HepG2 (cell line): ENCODE measurements around the gene MED13L. TPM values are rescaled to one million over a fixed set of nuclear protein-coding genes. Genes with fewer than 3 reads are reported as not detected.

Experiments
- ATAC-seq: fragments of 200-7000 bp; cut with Tn5 transposase; 3 replicates; pipeline ENCODE4 v1.9.1; 2020; ENCODE audit warnings: mild to moderate bottlenecking, moderate library complexity
- BruUV-seq: library from RNA; stranded (reverse); fragments of 400-500 nt; replicated peaks from 2 replicates; lab custom pipeline; 2021; lab: Mats Ljungman, UMichigan
- CTCF ChIA-PET: fragments of 300-600 bp; formaldehyde crosslinking; extraction: SDS; loops from one replicate; lab custom pipeline; 2021; ENCODE audit warnings: low total read pairs, inconsistent platforms, low intra/inter-chr PET ratio; lab: Yijun Ruan, JAX
- POLR2A ChIA-PET: fragments of 350-600 bp; sonication (Branson Sonifier 250); formaldehyde crosslinking; loops from one replicate; lab custom pipeline; 2020; ENCODE audit warnings: antibody characterized with exemption, inconsistent platforms; lab: Yijun Ruan, JAX
- DNase-seq: peaks from one replicate; pipeline ENCODE4 v3.0.0-alpha.2; 2015; ENCODE audit warnings: low spot score
- FAIRE-seq: peaks from 3 replicates; lab custom pipeline; 2011; peaks lifted over from hg19 to GRCh38; lab: Jason Lieb, UNC
- H2AFZ ChIP-seq: one replicate; pipeline ENCODE4 v1.6.1; 2011; ENCODE audit warnings: low read length, inconsistent platforms
- H3K27ac ChIP-seq: fragments of 300-600 bp; 3 replicates; pipeline ENCODE4 v1.8.0; 2011; ENCODE audit warnings: mixed run types, mild to moderate bottlenecking, mixed read lengths, low read length, inconsistent platforms; ENCODE audit not compliant: insufficient read depth; ENCODE audit errors: extremely low read length
- H3K27me3 ChIP-seq, 2 experiments: fragments of 200-600 bp in 1 of 2; 2 replicates in 1 of 2; 3 replicates in 1 of 2; pipeline versions ENCODE4 v1.6.0 to v1.8.0; 2011; ENCODE audit warnings: low read length in 2 of 2, mild to moderate bottlenecking in 2 of 2, moderate library complexity in 2 of 2, inconsistent platforms in 1 of 2; ENCODE audit not compliant: insufficient read depth in 2 of 2, control insufficient read depth in 1 of 2
- H3K36me3 ChIP-seq, 2 experiments: fragments of 200-600 bp in 1 of 2; replicated peaks in 1 of 2; 2 replicates in 1 of 2; 3 replicates in 1 of 2; pipeline versions ENCODE4 v1.5.1 to v1.8.0; 2011; ENCODE audit warnings: low read length in 2 of 2, inconsistent platforms in 1 of 2; ENCODE audit not compliant: insufficient read depth in 2 of 2, control insufficient read depth in 1 of 2
- H3K4me1 ChIP-seq: 2 replicates; pipeline ENCODE4 v1.5.1; 2012; ENCODE audit warnings: low read length, inconsistent platforms; ENCODE audit not compliant: insufficient read depth
- H3K4me2 ChIP-seq: 2 replicates; pipeline ENCODE4 v1.6.0; 2011; ENCODE audit warnings: low read depth, low read length, inconsistent platforms
- H3K4me3 ChIP-seq, 3 experiments: fragments of 200-600 bp in 1 of 3; sonication (generic), shearing (Covaris generic) in 1 of 3; replicated peaks in 1 of 3; 2 replicates each; pipeline ENCODE4 v1.5.1; 2011 to 2016; ENCODE audit warnings: low read length in 3 of 3, inconsistent platforms in 2 of 3, low read depth in 2 of 3, mild to moderate bottlenecking in 2 of 3, control low read depth in 1 of 3, mixed read lengths in 1 of 3; ENCODE audit not compliant: insufficient read depth in 1 of 3
- H3K79me2 ChIP-seq: one replicate; pipeline ENCODE4 v1.6.1; 2011; ENCODE audit warnings: low read length, inconsistent platforms; ENCODE audit not compliant: insufficient read depth
- H3K9ac ChIP-seq: 2 replicates; pipeline ENCODE4 v1.6.0; 2011; ENCODE audit warnings: mild to moderate bottlenecking, low read depth, low read length, inconsistent platforms; ENCODE audit not compliant: insufficient read depth
- H3K9me3 ChIP-seq: 2 replicates; pipeline ENCODE4 v1.5.1; 2012; ENCODE audit warnings: mild to moderate bottlenecking, low read length
- H4K20me1 ChIP-seq: 2 replicates; pipeline ENCODE4 v1.6.0; 2011; ENCODE audit warnings: inconsistent platforms, mild to moderate bottlenecking, low read length, moderate library complexity; ENCODE audit not compliant: insufficient read depth
- KLF15 ChIP-seq: sonication (generic); formaldehyde crosslinking; IDR thresholded peaks from 2 replicates; pipeline ENCODE4 v1.8.1; 2023; ENCODE audit warnings: borderline replicate concordance, mild to moderate bottlenecking, inconsistent platforms, missing genetic modification reagents, mixed read lengths
- MIXL1 ChIP-seq: IDR thresholded peaks from 2 replicates; pipeline ENCODE4 v1.6.1; 2016
- RAD51 ChIP-seq: fragments of 450-650 bp; IDR thresholded peaks from 2 replicates; pipeline ENCODE4 v1.6.1; 2016; ENCODE audit warnings: borderline replicate concordance
- SMAD9 ChIP-seq: sonication (generic); formaldehyde crosslinking; IDR thresholded peaks from 2 replicates; pipeline ENCODE4 v1.5.1; 2020; ENCODE audit warnings: mild to moderate bottlenecking, missing genetic modification reagents
- SRSF1 ChIP-seq: fragments of 200-400 bp; formaldehyde crosslinking; optimal IDR thresholded peaks from 2 replicates; pipeline ENCODE3; 2017; ENCODE audit warnings: mild to moderate bottlenecking, low read depth, low read length, moderate library complexity
- ZNF367 ChIP-seq: sonication (generic); formaldehyde crosslinking; IDR thresholded peaks from 2 replicates; pipeline ENCODE4 v1.4.0; 2020; ENCODE audit warnings: missing genetic modification reagents, borderline replicate concordance
- ZNF446 ChIP-seq: sonication (generic); formaldehyde crosslinking; IDR thresholded peaks from 2 replicates; pipeline ENCODE4 v1.5.0; 2020; ENCODE audit warnings: mild to moderate bottlenecking, missing genetic modification reagents
- ZNF577 ChIP-seq: sonication (generic); formaldehyde crosslinking; IDR thresholded peaks from 2 replicates; pipeline ENCODE4 v1.4.0; 2020; ENCODE audit warnings: mild to moderate bottlenecking, low read depth, missing genetic modification reagents, borderline replicate concordance
- WGBS: methylation state at CpG from one replicate; pipeline ENCODE4 v1.1.6; 2017; ENCODE audit warnings: low lambda C conversion rate; 5-methylcytosine and 5-hydroxymethylcytosine counted together
- in situ Hi-C: cut with HindIII; loops from 2 replicates; pipeline ENCODE4 v1.10.0; 2017; ENCODE audit warnings: low pct_unique_long_range_greater_than_20kb; ENCODE audit not compliant: extremely low pct_ligation_motif_present
- intact Hi-C: fragments of 100-400 bp; cut with micrococcal nuclease; formaldehyde crosslinking; loops from one replicate; pipeline ENCODE4 v1.10.0; 2022; ENCODE audit not compliant: unreplicated experiment
- polyA plus RNA-seq, 8 experiments: library from polyadenylated mRNA; depleted of rRNA in 3 of 8; stranded (reverse) in 7 of 8; unstranded in 1 of 8; fragments of >200 nt; fragmentation: Illumina TruSeq in 4 of 8; extraction: Trizol in 4 of 8; gene quantifications; 2 replicates each; pipeline versions ENCODE4 v1.2.1 to v1.2.3, GENCODE V29; 2011 to 2016; ENCODE audit warnings: low read depth in 4 of 8, missing spikeins in 1 of 8, mixed read lengths in 1 of 8; ENCODE audit not compliant: insufficient read depth in 1 of 8
- total RNA-seq, 5 experiments: library from RNA; depleted of rRNA; stranded (reverse); fragments of >200 nt; fragmentation: Illumina TruSeq; extraction: Trizol; gene quantifications; 2 replicates each; pipeline ENCODE4 v1.2.3, GENCODE V29; 2016; ENCODE audit warnings: low read depth in 1 of 5
- TF ChIP-seq, protein P1 (sequence below): sonication (generic); formaldehyde crosslinking; IDR thresholded peaks from 2 replicates; pipeline ENCODE4 v1.5.0; 2020; ENCODE audit warnings: missing genetic modification reagents
- TF ChIP-seq, protein P2 (sequence below): sonication (generic); formaldehyde crosslinking; IDR thresholded peaks from 2 replicates; pipeline ENCODE4 v1.8.0; 2022; ENCODE audit warnings: mild to moderate bottlenecking, missing genetic modification reagents, borderline replicate concordance
- TF ChIP-seq, protein P3 (sequence below): sonication (generic); formaldehyde crosslinking; IDR thresholded peaks from 2 replicates; pipeline ENCODE4 v1.5.0; 2020; ENCODE audit warnings: missing genetic modification reagents
- TF ChIP-seq, protein P4 (sequence below): sonication (generic); formaldehyde crosslinking; IDR thresholded peaks from 2 replicates; pipeline ENCODE4 v1.4.0; 2020; ENCODE audit warnings: missing genetic modification reagents, mild to moderate bottlenecking, borderline replicate concordance

Gene MED13L
- total and polyA plus RNA-seq, 2 of the 13 experiments (the other 11 are each of a cell fraction or from before 2014, with no cell fraction given) = 24.8 to 38.9 TPM

DNA sequence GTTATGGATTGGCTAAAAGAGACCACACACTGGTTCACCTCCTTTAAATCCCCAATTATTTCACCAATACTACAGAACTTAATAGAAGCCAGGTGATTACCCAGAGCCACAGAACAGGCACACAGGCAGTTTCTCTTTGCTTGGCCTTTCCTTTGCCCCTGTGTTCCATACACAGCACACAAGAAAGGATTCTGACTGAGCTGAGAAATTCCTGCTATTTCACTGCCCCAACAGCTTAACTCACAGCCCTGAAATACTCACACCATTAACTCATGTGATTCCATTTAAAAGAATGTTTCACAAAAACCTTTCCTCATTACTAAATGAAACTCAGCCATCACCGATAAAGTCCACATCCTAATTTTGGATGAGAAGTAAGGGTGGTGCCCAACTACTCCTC, 133.6 kb downstream of the MED13L start:
- intact Hi-C loops (no loop called here), in situ Hi-C loops (no loop called here)
- TF ChIP-seq, protein P1, sequence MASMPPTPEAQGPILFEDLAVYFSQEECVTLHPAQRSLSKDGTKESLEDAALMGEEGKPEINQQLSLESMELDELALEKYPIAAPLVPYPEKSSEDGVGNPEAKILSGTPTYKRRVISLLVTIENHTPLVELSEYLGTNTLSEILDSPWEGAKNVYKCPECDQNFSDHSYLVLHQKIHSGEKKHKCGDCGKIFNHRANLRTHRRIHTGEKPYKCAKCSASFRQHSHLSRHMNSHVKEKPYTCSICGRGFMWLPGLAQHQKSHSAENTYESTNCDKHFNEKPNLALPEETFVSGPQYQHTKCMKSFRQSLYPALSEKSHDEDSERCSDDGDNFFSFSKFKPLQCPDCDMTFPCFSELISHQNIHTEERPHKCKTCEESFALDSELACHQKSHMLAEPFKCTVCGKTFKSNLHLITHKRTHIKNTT (CRISPR knock-in tag) = no peak
- TF ChIP-seq MIXL1 (no peak), ZNF367 (CRISPR knock-in tag) (no peak), ZNF577 (CRISPR knock-in tag) (no peak), RAD51 (no peak), SRSF1 (no peak), ZNF446 (no peak), KLF15 (no peak), SMAD9 (CRISPR knock-in tag) (no peak)
- TF ChIP-seq, protein P2, sequence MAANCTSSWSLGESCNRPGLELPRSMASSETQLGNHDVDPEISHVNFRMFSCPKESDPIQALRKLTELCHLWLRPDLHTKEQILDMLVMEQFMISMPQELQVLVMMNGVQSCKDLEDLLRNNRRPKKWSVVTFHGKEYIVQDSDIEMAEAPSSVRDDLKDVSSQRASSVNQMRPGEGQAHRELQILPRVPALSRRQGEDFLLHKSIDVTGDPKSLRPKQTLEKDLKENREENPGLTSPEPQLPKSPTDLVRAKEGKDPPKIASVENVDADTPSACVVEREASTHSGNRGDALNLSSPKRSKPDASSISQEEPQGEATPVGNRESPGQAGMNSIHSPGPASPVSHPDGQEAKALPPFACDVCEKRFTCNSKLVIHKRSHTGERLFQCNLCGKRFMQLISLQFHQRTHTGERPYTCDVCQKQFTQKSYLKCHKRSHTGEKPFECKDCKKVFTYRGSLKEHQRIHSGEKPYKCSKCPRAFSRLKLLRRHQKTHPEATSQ (CRISPR knock-in tag) = no peak
- TF ChIP-seq, protein P3, sequence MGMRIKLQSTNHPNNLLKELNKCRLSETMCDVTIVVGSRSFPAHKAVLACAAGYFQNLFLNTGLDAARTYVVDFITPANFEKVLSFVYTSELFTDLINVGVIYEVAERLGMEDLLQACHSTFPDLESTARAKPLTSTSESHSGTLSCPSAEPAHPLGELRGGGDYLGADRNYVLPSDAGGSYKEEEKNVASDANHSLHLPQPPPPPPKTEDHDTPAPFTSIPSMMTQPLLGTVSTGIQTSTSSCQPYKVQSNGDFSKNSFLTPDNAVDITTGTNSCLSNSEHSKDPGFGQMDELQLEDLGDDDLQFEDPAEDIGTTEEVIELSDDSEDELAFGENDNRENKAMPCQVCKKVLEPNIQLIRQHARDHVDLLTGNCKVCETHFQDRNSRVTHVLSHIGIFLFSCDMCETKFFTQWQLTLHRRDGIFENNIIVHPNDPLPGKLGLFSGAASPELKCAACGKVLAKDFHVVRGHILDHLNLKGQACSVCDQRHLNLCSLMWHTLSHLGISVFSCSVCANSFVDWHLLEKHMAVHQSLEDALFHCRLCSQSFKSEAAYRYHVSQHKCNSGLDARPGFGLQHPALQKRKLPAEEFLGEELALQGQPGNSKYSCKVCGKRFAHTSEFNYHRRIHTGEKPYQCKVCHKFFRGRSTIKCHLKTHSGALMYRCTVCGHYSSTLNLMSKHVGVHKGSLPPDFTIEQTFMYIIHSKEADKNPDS (CRISPR knock-in tag) = no peak
- TF ChIP-seq, protein P4, sequence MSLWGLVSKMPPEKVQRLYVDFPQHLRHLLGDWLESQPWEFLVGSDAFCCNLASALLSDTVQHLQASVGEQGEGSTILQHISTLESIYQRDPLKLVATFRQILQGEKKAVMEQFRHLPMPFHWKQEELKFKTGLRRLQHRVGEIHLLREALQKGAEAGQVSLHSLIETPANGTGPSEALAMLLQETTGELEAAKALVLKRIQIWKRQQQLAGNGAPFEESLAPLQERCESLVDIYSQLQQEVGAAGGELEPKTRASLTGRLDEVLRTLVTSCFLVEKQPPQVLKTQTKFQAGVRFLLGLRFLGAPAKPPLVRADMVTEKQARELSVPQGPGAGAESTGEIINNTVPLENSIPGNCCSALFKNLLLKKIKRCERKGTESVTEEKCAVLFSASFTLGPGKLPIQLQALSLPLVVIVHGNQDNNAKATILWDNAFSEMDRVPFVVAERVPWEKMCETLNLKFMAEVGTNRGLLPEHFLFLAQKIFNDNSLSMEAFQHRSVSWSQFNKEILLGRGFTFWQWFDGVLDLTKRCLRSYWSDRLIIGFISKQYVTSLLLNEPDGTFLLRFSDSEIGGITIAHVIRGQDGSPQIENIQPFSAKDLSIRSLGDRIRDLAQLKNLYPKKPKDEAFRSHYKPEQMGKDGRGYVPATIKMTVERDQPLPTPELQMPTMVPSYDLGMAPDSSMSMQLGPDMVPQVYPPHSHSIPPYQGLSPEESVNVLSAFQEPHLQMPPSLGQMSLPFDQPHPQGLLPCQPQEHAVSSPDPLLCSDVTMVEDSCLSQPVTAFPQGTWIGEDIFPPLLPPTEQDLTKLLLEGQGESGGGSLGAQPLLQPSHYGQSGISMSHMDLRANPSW (CRISPR knock-in tag) = no peak
- FAIRE-seq (no peak), ATAC-seq (peak; percentile 63), DNase-seq (no peak)
- no peak overlapping the region for H2AFZ ChIP-seq
- H3K9ac ChIP-seq = no peak overlapping the region
- H3K4me1 ChIP-seq = peaks cover 28% of the 10 kb centered on the region
- no peaks in the 10 kb centered on the region for H3K27me3 ChIP-seq
- no peak overlapping the region for H3K4me3 ChIP-seq
- no peak overlapping the region for H3K4me2 ChIP-seq
- no peaks in the 10 kb centered on the region for H3K9me3 ChIP-seq
- 84% methylated on average over 1 of the region's 1 CpG for WGBS
- no peak overlapping the region for H3K27ac ChIP-seq
- CTCF ChIA-PET = no interaction called here
- POLR2A ChIA-PET = no interaction called here
- H4K20me1 ChIP-seq = peaks cover 7% of the 10 kb centered on the region; the same call in 1 of the 2 replicates
- H3K36me3 ChIP-seq = no peaks in the 10 kb centered on the region
- H3K79me2 ChIP-seq = peaks cover 31% of the 10 kb centered on the region
- BruUV-seq = no TSS peak
